HK-2 (cell line): Measurements from ENCODE around the gene GUCA1A.
A peak's percentile ranks its signal among the peaks of the same experiment; 100 is the strongest.
"Not testable (repeated sequence)": the region's sequence is repeated elsewhere in the genome, so short reads cannot be mapped to it uniquely, and the experiment has no call there.

Experiments
- DNase-seq: peaks from one replicate; pipeline ENCODE4 v3.0.0-alpha.2; 2018; ENCODE audit not compliant: unreplicated experiment

GUCA1A gene

DNA sequence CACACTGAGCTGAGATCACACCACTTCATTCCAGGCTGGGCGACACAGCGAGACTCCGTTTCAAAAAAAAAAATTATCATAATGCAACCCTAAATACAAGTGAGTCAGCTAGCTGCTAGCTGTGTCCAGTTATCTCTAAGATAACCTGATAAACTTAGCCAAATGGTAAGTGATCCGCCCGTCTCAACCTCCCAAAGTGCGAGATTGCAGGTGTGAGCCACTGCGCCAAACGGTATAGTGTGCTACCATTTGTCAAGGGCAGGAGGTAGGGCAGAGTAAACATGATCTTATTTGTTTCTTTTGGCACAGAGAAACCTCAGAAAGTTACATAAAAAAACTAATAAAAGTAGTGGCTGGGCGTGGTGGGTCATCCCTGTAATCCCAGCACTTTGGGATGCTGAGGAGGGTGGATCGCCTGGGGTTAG is 26.0 kb upstream of the GUCA1A start:
- DNase-seq, result no peak

DNA sequence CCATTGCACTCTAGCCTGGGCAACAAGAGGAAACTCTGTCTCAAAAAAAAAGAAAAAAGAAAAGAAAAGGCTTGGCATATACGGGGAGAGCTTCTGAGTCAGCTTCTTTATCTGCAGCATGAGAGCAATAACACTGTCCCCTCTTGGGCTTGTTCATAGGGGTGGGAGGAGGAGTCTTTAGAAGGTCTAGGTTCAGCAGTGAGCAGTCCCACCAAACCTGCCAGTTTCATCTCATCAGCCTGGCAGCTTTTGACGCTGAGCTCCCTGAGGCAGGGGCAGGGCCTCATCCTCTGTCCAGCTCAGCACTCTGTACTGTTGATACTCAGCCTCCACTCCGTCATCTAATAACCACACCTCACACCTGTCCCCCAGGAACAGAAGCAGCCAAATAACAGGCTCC is 25.1 kb upstream of the GUCA1A start:
- DNase-seq, result no peak

GRCh38 chr6:42150254-42150653 is 22.9 kb upstream of the GUCA1A start:
- no peak for DNase-seq

- DNase-seq, result no peak
Measured at GRCh38 chr6:42152024-42152423, 21.1 kb upstream of the GUCA1A start.

DNA sequence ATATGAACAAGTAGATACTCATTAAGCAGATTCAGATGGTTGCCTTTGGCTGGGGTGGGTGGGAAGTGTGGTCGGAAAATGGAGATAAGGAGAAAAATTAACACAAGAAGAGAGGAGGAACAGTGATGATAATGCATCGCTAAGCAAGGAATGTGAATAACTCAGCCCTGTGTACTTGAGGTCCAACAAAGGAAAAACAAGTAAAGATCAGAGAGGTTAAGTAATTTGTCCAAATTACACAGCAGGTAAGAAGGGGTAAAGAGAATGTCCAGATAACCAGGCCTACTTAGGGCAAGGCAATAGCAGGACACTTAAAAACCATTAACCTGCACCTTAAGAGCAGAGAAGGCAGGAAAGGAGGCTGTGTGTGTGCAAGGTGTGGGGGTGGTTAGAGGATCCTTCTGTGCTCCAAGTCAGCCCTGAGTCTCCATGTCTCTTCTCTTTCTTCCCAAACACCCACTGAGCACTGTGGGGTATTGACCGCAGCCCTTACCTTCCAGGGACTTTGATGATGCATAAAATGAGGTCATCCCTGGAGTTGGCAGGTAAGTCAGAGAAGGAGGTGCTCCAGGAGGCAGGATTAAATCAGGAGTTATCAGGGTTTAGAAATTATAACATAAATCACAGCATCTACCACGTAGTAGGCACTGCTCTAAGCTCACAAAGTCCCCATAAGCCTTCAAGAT is 20.5 kb upstream of the GUCA1A start:
- not testable (repeated sequence) for DNase-seq

DNA sequence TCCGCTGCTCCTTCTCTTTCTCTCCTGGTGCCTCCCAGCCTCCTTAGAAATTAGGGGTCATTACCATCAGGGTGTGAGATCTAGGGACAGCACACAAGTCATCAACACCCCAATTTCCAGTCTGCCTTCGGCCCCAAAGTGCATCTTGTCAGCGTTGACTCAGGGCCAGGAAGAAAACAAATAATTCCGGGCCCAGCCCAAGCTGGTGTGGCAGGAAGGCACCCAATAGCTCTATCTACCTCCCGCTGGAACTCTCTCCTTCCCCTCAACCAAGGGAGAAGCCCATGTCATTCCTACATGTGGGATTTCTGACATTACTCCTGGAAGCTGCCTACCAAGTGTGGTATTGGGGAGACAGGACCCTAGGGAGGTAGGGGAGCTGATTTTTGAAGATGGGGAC is 19.2 kb upstream of the GUCA1A start:
- DNase-seq, result no peak

- DNase-seq, result no peak
Measured at GRCh38 chr6:42154461-42155209, 18.5 kb upstream of the GUCA1A start.

- no peak for DNase-seq
Measured at GRCh38 chr6:42155293-42155692, 17.9 kb upstream of the GUCA1A start.

DNA sequence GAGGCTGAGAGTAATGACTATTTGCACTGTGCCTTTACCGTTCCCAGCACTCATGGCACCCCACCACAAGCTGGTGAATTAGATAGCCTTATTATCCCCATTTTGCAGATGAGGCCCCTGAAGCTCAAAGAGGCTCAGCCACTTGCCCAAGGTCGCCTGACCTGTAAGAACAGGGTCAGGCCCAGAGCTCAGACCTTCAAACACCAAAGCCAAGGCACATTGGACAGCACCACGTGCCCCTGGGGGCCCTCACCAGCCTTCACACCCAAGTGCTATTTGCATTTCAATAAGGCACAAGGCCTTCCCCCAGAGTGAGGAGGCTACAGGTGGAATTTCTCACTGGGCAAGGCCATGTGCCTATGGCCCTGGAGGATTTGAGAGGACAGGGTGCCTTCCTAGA is 16.5 kb upstream of the GUCA1A start:
- DNase-seq, result no peak

GRCh38 chr6:42158011-42158410 is 15.2 kb upstream of the GUCA1A start:
- DNase-seq, result no peak

GRCh38 chr6:42158631-42159030 is 14.5 kb upstream of the GUCA1A start:
- DNase-seq, result no peak

- DNase-seq, result no peak
Measured at GRCh38 chr6:42159431-42160024, 13.6 kb upstream of the GUCA1A start.

DNA sequence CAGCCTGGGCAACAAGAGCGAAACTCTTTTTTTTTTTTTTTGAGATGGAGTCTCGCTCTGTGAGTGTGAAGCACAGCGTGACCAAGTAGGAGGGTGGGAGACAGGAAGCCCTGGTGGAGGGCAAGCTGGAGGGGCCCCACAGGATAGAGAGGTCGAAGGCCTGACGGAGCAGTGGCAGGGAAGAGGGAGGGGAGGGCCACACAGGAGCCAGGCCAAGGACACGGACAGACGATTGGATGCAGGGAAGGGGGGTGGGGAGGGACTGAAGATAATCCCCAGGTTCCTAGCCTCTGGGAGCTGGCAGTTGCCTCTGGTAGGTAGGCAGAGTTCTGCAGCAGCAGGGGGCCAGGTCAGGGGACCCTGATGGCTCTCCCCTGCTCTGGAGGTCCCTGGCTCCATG is 10.8 kb upstream of the GUCA1A start:
- DNase-seq, result no peak

- DNase-seq, result no peak
Measured at GRCh38 chr6:42162812-42163211, 10.4 kb upstream of the GUCA1A start.

DNA sequence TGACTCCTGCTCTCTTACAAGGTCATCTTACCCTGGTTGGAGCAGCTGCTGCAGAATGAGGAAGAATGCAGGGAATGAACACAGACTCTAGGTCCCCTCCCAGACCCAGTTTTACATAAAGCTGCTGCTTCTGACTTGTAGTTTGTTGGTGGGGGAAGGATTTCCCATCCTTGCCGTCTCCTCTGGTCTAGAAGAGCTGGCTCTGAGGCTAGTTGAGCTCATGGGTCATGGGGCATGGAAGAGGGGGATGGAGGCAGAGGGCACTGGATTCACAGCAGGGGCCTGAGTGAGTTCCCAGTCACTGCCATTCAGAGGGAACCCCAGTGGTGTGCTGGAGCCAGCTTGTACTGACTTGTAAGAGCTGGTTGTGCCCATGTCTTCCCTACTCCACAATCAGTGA is 9.2 kb upstream of the GUCA1A start:
- no peak for DNase-seq

- DNase-seq, result peak; percentile 23
Measured at GRCh38 chr6:42165016-42165415, 8.1 kb upstream of the GUCA1A start.

- DNase-seq, result peak; percentile 88
Measured at GRCh38 chr6:42166444-42167141, 6.6 kb upstream of the GUCA1A start.

DNA sequence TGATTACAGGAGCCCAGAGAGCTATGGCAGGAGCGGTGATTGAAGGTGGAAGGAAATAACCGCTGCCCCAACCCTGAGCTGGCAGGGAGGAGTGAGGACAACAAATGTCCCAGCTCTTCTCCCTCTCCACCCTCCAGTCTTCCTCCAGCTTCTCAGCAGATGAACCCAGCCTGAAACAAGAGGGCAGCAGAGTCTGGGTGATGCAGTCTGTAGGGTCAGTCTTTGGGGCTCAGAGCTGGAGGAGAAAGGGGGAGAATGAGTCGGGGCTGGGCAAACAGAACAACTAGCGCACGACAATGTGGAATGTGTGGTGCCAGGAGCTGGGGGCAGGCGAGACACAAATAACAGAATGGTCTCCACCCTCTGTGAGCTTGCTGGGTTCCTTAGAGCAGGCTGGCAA is 4.5 kb upstream of the GUCA1A start:
- DNase-seq, result no peak

DNA sequence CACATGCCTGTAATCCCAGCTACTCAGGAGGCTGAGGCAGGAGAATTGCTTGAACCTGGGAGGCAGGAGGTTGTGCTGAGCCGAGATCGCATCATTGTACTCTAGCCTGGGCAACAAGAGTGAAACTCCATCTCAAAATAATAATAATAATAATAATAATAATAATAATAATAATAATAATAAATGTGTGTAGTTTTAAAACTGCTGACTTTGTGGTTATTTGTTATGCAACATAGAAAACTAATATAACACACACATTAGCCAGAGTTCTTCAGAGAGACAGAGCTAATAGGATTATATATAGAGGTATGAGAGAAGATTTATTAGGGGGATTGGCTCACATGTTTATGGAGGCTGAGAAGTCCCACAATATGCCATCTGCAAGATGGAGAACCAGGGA is 3.4 kb upstream of the GUCA1A start:
- not testable (repeated sequence) for DNase-seq

DNA sequence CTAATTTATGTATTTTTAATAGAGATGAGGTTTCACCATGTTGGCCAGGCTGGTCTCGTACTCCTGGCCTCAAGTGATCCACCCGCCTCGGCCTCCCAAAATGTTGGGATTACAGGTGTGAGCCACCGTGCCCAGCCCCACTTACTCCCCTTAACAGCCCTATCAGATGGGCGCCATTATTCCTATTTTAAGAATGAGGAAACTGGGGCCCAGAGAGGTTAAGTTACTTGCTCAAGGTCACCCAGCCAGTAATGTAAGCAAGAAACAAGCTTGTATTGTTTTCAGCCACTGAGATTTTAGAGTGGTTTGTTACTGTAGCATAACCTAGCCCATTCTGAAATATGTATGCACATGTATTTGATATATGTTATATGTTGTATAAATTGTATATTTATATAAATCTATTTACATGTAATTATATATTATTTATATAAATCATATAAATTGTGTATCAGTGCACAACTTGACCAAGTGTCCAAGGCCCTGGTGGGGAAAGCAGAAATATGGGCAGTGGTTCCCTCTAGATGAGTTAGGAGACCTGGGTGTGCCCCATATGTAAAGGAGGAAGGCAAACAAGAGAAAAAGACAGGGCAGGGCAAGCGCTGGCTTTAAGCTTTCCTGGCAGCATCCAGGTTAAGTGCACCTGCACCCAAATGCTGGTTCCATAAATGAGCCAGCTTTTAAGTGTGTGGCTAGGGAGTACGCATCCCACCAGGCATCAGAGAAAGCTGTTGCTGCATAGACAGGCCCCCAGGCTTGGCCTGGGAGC is 1.2 kb upstream of the GUCA1A start:
- no peak for DNase-seq

- no peak for DNase-seq
Measured at GRCh38 chr6:42175860-42176259, 2.7 kb downstream of the GUCA1A start.

GRCh38 chr6:42176981-42177380 is 3.8 kb downstream of the GUCA1A start:
- no peak for DNase-seq
